ENCODE data around the gene ERICH4.
A peak's percentile ranks its signal among the peaks of the same experiment; 100 is the strongest.
"Not testable (repeated sequence)": the region's sequence is repeated elsewhere in the genome, so short reads cannot be mapped to it uniquely, and the experiment has no call there.

ERICH4 gene

DNA sequence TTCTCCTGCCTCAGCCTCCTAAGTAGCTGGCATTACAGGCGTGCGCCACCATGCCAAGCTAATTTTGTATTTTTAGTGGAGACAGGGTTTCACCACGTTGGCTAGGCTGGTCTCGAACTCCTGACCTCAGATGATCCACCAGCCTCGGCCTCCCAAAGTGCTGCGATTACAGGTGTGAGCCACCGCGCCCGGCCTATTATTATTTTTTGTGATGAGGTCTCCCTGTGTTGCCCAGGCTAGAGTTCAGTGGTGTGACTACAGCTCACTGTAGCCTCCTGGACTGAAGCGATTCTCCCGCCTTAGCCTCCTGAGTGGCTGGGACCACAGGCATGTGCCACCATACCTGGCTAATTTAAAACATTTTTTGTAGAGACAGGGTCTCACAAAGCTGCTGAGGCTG is 7.6 kb upstream of the ERICH4 start:
- DNase-seq (ENCODE audit: low read depth in 3 of 3): not testable (repeated sequence)

DNA sequence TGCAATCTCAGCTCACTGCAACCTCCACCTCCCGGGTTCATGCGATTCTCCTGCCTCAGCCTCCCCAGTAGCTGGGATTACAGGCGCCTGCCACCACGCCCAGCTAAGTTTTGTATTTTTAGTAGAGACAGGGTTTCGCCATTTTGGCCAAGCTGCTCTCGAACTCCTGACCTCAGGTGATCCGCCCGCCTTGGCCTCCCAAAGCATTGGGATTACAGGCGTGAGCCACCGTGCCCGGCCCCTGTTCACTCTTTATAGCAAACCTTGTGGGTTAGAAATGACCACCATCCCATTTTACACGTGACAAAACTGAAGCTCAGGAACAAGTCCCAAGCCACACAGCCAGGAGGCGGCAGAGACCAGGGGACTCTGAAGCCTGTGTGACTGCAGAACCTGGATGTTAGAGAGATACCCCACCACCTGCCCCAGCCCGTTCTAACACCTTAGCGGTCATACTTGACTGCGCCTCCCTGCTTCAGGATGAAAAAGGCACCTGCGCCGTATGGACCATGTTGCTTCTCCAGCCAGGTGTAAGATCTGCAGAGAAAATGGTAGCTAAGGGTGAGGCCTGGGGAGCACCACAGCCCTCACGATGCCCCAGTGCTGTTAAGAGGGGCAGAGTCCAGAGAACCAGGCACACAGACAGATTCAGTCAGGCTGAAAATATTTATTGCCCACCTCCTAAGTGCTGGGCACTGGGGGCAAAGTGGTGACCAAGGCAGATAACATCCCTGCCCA is 6.9 kb upstream of the ERICH4 start:
- no peak for DNase-seq (ENCODE audit: low read depth in 3 of 3)

DNA sequence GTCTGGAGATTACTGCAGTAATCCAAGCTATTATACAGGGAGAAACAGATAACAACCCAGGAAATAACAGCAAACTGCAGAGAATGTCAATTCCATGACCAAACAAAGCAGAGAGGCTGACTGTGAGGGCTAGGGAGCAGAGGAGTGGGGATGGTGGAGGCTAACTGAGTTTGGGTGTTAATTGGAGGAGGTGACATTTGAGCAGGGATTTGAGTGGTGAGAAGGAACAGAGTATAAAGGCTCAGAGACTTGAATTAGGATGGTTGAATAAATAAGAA is 6.3 kb upstream of the ERICH4 start:
- no peak for DNase-seq (ENCODE audit: low read depth in 3 of 3)

DNA sequence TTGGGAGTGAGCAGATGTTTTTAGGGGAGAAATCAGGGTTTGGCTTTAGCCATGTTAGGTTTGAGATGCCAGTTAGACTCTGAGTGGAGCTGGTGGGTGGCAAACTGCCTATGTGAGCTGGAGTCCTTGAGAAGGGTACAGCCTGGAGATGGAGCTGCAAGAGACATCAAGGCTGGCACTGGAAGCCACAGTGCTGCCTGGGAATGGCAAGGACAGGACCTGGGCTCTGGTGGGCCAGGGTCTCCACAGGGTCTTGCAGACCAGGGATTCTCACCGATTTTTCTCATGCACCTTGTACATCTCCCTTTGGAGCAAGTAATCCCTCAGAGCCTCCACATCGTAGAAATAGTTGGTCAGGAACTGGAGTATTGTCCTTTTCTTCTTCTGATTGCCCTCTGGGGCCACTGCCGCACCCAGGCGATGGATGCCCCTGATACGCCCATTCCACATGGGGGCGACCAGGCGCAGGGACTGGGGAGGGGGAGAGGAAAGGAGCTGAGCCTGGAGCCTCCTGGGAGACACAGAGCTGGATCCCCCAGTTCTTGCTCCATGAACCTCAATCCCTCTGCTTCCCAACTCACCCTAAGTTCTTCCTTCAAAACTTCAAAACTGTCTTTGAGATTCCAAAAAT is 4.9 kb upstream of the ERICH4 start:
- DNase-seq (ENCODE audit: low read depth in 3 of 3): no peak

DNA sequence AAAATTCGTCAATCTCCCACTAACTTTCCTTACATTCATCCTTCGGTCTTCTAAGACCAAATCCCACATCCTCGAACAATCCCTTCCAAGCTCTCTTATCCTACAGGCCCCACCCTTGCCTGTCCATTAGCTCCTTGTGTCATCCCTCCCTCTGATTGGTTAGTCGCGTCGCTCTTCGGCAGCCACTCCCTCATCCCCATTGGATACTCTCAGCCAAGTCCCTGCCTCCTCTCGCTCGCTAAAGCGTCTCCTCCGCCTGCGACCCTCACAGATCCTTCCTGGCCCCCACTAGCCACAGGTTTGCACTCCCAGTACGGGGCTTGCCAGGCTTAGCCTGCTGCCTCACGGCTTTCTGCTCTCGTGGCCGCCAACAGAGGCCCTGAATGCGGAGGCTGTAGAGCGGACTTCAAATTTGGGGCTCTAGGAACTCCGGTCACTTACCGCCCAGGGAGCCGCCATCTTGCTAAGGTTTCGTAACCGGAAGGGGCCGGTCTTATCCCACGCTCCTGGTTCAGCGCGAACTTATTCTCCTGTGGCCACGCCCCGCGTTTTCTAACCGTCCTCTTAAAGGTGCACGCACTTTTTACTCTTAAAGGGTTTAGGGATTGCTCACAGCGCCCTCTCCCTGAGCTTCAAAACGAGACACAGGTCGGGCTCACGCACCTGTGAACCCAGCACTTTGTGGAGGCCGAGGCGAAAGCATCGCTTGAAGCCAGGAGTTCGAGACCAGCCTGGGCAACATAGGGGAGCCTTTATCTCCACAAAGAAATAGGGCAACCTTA is 3.3 kb upstream of the ERICH4 start, which contains the start of gene DMAC2:
TSS of gene DMAC2 (minus strand) at position 472 of the 782 bp plus-strand sequence. CDS start at position 459, 13 bp downstream.
- peak; percentile 91 to 97 (median 94) for DNase-seq (ENCODE audit: low read depth in 3 of 3)

DNA sequence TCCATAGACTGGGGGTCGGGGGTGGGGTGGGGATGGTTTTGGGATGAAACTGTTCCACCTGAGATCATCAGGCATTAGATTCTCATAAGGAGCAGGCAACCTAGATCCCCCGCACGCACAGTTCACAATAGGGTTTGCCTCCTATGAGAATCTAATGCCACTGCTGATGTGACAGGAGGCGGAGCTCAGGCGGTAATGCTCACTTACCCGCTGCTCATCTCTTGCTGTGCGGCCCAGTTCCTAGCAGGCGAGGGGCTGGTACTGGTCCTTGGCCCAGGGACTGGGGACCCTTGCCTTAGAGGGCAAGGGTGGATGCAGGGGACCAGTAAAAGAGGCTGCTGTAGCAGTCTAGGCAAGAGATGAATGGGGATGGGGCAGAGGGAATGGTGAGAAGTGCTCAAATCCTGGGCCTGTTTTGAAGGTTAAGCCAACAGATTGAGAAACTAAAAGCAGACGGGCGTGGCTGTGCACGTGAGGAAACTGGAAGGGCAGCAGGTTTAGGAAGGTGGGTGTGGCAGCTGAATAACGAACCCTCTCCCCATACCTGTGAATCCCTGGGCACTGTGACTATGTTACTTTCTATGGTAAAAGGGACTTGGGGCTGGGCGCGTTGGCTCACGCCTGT is 1.5 kb upstream of the ERICH4 start:
- no peak for DNase-seq (ENCODE audit: low read depth in 3 of 3)

DNA sequence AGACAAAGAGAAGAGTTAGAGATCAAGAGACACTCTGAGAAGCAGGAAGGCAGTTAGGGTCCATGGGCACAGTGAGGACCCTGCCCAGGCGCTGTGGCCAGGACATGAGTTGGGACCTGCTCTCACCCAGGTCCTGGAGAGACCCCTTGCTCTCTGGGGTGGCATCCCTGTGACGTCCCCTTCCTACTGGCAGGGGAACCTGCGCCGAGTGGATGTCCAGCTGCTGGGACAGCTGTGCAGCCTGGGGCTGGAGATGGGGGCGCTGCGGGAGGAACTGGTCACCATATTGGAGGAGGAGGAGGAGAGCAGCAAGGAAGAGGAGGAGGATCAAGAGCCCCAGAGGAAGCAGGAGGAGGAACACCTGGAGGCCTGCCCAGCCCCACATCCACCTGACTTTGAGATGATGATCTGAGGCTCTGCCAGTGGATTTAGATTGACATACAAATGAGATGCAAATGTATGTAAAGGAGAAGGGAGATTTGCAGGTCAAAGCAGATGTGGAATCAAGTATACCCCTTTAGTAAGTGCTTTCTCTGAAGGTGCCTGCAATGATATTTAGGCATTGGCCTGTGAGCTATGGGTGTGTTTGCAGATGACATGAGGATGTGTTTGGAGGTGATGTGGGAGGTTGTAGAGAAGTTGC is 978 bp downstream of the ERICH4 start:
- no peak for DNase-seq (ENCODE audit: low read depth in 3 of 3)

DNA sequence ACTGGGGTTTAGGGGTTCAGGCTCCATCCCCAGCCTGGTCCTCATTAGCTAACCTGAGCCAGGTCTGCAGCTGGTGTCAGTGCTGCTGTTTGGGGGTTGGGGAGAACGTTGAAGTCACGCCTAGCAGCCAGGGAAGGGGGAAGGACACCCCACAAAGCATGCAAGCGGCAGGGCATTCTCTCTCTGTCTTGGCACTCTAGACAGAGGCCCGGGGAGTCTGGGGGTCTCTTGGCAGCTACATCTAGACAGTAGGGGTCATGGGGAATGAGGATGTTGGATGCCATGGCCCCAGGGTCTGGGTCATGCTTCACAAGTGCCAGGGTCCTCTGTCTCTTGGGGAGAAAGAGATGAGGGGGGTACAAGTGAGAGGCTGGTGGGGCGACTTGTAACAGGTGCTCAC is 2.6 kb downstream of the ERICH4 start:
- DNase-seq (ENCODE audit: low read depth in 3 of 3): no peak

DNA sequence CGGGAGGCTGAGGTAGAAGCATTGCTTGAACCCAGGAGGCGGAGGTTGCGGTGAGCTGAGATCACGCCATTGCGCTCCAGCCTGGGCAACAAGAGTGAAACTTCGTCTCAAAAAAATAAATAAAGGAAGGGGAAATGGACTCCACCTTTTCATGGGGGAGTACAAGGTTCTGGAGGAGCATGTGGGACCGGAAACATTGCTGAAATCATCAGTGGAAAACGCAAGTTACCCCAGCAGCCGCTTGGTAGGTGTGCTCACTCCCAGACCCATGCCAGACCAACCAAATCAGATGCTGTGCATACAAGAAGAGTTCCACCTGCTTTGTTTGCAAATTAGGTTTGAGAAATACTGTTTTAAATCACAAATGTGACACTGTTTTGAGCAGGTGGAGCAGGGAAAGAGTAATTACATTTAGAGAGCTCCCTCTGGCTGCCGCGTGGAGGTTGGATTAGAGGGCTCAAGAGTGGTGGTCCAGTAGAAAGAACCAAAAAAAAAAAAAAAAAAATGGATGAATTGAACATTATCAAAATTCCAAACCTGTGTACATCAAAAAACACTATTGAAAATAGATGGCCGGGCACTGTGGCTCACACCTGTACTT is 4.9 kb downstream of the ERICH4 start:
- no peak for DNase-seq (ENCODE audit: low read depth in 3 of 3)

DNA sequence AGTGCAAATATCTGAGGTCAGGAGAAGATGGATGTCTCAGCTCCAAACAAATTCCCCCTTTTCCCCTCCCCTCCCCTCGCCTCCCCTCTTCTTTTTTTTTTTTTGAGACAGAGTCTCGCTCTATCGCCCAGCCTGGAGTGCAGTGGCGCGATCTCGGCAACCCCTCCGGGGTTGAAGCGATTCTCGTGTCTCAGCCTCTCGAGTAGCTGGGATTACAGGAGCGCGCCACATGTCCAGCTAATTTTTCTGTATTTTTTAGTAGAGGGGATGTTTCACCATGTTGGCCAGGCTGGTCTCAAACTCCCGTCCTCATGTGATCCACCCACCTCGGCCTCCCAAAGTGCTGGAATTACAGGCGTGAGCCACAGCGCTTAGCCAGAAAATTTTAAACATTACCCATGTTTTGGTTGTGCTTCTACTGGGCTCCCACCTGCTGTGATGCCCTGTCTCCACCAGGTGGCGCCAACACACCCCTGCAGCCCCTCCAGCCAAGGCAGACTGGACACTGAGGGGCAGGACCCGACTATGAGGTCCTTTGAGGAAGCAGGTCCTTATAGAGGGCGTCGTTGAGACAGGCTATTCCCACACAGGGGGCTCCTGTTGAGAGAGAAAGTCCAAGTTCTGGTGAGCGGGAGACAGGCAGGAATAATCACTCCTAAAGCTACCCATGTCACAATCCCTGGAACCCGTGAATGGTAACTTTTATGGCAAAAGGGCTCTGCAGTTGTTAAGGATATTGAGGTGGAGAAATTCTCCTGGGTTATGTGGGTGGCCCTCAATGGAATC is 6.3 kb downstream of the ERICH4 start:
- DNase-seq (ENCODE audit: low read depth in 3 of 3): peak; percentile 42 to 68 (median 56)

DNA sequence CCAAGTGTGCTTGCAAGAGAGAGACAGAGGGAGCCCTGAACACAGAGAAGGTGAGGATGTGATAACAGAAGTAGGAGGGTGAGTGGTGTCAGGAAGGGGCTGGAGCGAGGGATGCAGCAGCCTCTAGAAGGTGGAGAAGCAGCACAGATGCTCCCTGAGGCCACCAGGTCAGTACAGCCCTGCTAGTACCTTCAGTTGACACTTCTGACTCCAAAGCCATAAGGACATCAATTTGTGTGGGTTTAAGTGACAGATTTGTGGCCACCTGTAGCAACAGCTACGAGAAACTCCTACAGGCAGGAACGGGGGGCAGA is 6.9 kb downstream of the ERICH4 start:
- DNase-seq (ENCODE audit: low read depth in 3 of 3): no peak

DNA sequence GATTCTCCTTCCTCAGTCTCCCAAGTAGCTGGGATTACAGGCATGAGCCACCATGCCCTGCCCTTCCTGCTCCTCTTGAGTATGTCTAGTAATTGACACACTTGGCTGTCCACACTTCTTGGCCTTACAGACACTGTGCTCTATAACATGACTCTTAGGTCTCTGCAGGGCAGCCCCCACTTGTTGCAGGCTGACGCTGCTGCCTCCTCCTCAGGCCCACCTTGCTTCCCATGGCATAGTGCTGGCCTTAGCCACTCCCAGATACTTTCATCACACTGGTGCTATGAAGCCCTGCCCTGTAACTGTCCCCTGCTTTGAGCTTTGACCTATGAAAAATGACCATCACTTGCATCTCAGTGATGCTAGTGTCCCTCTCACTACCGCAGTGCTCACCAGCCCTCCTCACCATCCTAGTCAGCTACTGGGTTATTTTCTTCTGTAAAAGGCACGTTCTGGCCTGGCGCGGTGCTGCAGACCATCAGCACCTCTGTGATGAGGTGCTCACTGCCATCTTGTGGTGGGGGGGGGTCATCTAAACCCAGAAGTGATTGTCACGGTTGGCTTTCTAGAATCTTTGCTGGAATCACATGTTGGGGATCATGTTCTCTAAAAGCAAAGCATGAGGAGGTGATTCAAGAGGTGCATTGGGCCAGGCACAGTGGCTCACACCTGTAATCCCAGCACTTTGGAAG is 9.8 kb downstream of the ERICH4 start:
- no peak for DNase-seq (ENCODE audit: low read depth in 3 of 3)

DNA sequence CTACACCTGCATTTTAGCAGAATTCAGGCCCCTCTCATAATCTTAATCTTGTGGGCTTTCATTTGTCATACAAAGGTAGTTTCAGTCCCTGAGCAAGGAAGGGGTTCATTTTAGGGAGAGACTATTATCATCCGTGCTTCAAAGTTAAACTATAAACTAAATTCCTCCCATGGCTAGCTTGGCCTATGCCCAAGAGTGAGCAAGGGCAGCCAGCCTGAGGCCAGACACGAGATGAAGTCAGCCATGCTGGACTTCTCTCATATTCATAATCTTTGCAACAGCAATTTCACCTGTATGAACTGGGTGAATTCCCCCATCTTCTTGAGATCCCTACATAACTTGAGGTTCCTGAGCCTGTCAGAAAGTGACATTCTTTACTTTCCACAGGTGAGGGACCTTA is 13.0 kb downstream of the ERICH4 start:
- DNase-seq (ENCODE audit: low read depth in 3 of 3): no peak

DNA sequence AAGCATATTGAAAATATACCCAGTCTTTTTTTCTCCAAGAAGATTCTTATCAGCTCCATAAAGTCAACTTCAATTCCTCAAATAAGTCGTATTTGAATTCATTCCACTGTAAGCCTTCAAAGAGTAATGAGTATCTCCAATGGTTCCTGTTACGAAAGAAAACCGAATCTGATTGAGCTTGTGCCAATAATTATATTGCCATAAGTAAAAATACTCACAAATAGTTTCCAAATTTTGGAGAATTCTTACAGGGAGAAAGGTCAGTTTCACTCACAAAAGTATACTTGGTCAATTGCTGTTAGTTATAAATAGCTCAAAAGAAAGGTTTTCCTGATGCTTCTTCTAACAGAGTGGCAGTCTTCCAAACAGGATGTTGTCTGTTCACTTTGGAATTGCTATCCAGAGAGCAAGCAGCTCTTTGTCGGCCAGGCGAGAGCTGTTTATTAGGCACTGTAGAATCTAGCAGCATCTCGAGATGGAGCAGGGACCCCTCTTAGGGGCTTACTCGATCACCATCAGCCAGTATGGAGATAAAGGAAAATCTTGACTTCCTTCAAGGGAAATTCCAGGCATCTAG is 13.5 kb downstream of the ERICH4 start:
- no peak for DNase-seq (ENCODE audit: low read depth in 3 of 3)

DNA sequence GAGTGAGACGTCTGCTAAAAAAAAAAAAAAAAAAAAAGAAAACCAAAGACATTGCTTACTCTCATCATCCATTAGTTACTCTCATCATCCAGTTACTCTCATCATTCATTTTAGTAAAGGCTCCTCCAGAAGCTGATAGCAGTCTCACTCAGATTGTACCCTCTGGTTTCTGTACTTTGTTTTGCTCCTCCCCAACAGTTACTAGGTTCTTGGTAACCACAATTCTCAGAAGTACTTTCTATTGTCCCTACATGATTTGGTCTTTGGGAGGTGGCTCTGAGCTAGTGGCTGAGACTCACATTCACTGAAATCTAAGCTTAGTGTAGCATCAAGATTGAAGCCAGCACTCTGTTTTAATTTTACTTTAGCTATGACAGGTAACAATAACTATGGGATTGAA is 14.3 kb downstream of the ERICH4 start:
- DNase-seq (ENCODE audit: low read depth in 3 of 3): no peak

DNA sequence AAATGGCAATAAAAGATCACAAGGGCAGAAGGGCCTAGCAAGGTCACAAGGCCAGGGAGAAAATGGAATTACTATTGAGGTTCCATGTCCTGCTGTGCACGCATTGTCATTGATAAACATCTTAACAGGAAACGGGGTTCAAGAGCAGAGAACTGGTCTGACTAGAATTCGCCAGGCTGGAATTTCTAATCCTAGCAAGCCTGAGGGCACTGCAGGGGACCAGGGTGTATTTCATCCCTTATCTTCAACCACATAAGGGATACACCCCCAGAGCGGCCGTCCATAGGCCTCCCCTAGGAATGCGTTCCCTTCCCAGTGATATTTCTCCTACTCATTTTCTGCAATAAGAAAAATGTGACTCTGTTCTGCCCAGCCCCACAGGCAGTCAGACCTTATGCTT is 19.5 kb downstream of the ERICH4 start:
- no peak for DNase-seq (ENCODE audit: low read depth in 3 of 3)

DNA sequence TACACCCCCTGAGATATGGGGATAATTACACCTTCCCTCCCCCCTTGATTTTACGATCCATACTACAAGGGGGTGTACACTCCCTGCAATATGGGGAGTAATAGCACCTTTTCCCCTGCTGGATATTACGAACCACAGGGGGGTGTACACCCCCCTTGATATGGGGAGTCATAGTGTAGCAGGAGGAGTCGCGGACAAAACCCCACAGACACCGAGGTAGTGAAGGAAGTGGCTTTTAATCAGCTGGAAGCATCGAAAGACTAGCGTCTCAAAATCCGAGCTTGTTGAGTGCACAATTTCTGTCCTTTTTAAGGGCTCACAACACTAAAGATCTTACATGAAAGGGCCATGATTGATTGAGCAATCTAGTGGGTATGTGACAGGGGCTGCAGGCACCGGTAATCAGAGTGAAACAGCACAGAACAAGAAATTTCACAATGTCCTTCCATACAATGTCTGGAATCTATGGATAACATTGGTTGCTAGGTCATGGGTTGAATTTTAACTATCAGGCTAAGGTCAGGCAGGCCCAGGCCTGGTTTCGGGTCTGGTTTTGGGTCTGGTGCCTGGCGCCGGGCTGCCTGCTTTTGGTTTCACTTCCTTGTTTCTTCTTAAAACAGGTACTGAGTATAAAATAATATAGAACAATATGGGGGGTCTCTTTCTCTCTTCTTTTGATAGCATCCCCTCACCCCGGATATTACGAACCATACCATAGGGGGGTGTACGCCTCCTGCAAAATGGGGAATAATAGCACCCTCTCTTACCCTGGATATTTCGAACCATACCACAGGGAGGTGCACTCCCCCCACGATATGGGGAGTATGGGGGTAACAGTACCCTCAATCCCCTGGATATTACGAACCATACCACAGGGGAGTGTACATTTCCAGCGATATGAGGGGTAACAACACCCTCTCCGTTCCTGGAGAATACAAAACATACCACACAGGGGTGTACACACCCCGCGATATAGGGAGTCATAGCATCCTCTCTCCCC is 20.6 kb downstream of the ERICH4 start:
- not testable (repeated sequence) for DNase-seq (ENCODE audit: low read depth in 3 of 3)

DNA sequence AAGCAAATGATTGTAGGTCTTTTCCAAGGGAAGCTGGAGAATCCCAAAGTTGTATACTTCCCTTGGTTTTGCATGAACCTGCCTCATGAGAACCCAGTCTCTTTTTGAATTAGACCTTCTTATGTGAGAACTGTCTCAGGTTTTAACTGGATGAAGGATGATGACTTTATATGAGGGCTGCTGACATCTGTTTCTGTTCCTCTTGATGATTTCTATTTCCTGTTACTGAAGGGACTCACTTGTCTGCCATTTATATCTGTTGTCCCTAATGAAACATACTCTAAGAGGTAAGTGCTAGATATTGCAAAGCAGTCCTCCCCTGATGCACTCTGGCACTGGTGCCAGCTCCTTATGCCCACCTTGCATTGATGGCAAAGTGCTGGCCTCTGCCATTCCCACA is 33.6 kb downstream of the ERICH4 start:
- DNase-seq (ENCODE audit: low read depth in 3 of 3): no peak

DNA sequence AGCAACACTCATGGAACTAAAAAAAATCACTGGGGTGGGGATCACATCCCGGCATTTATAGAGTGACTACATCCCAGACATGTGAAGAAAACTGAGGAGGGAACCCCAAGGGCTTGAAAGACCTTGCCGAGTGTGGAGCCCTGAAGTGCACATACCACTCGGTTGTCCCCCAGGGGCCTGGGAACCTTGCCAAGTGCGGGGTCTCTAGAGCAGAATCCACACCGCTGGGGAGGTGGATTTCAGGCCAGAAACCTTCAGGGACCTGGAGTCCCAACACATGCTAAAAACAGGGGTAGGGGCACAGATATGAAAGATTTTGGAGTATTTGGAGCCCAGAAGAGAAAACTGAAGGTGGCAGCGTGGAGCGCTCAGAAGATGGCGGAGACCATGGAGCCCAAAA is 35.2 kb downstream of the ERICH4 start:
- no peak for DNase-seq (ENCODE audit: low read depth in 3 of 3)

All from stimulated activated CD4-positive, alpha-beta T cell treated with anti-CD3 and anti-CD28 coated beads, TNF-alpha, amount 100 ng/mL, for 24 hours (primary cell).